Measurements from ENCODE around the gene CFAP65.

GRCh38 chr2:219022616-219023015, 18.7 kb downstream of the CFAP65 start:
- TF ChIP-seq CTCF (IDR thresholded peaks at IDR 0.05), result no peak
- no peak for TF ChIP-seq POLR2A (IDR thresholded peaks at IDR 0.05; ENCODE audit: low read depth)
